ENCODE data around the gene THSD4. TPM values are rescaled to one million over a fixed set of nuclear protein-coding genes. Genes with fewer than 3 reads are reported as not detected.

The THSD4 gene
- total and polyA plus RNA-seq, 2 of the 4 experiments (the other 2 are of a cell fraction): 25.5 to 31.1 TPM

Other genes with a start within 250 kb of the THSD4 start
- gene THAP10, start 223.0 kb upstream of the THSD4 start, total RNA-seq (2012; rRNA removed): 2.3 and 3.6 TPM in 2 replicates
- 2.8 and 3.0 TPM in 2 replicates for gene THAP10, start 223.0 kb upstream of the THSD4 start, polyA plus RNA-seq (2012; rRNA removed)
- 16.8 and 19.2 TPM in 2 replicates for gene LRRC49, start 222.6 kb upstream of the THSD4 start, total RNA-seq (2012; rRNA removed)
- 7.2 and 8.6 TPM in 2 replicates for gene LRRC49, start 222.6 kb upstream of the THSD4 start, polyA plus RNA-seq (2012; rRNA removed)

Data from IMR-90 (cell line).